GM19193 (cell line): ENCODE data around the gene ARMH3.

Source experiments
- POLR2A ChIP-seq: IDR thresholded peaks from 4 replicates; pipeline ENCODE4 v1.6.1; 2011; ENCODE audit not compliant: insufficient read depth, insufficient read length; ENCODE audit errors: extremely low read depth

ARMH3 gene

DNA sequence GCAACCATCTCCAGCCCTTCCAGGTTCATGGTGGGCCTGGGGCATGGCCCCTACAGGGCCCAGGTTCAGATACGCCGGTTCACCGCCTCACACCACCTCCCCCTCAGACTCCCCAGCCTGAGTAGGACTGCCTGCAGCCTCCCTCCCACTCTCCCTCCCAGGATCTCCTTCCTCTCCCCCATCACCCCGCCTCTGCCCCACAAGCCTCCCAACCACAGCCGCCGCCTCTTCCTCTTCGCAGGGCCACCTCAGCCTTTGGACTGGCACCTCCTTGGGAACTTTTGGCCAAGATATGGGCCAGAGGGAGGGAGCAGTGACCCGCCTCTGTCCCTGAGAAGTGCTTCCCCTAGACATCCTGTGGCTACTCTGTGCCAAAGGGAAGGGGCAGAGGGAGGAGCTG, 221.6 kb downstream of the ARMH3 start:
- TF ChIP-seq POLR2A, result no peak

DNA sequence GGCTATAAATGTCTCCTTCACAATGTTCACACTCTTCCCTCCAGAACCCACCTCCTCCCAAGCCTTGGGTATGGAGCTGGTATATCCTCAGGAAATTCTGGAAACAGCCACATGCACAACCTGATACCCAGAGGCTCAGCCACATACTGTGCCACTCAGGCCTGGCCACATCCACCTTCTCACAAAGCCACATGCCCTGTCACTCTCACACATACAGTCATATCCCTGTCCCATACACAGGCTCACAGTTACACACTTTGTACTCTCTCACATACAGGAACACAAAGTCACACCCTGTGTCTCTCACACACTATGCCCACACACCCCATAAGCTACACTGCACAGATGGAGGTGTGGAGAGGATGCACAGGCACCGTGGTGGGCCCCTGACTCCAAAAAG, 222.5 kb downstream of the ARMH3 start:
- TF ChIP-seq POLR2A, result no peak

DNA sequence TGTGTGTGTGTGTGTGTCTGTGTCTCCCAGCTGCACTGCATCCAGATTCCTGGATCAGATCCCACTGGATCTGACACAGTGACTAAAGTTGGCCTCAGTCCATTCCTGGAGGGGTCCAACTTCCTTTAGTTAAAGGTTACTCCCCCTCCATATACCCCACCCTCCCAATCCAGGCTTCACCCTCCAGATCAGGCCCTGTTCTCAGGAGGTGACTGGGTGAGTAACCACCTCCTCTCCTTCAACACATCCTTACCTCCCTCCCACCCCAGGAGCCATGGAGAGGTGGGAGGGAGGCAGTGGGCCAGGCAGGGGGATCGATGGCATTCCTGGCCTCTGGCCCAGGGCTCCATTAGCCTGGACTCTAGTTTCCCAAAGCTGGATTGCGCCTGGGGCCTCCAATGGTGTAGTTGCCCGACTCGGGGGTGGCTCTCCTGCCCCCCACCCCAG, 223.6 kb downstream of the ARMH3 start:
- TF ChIP-seq POLR2A, result no peak

DNA sequence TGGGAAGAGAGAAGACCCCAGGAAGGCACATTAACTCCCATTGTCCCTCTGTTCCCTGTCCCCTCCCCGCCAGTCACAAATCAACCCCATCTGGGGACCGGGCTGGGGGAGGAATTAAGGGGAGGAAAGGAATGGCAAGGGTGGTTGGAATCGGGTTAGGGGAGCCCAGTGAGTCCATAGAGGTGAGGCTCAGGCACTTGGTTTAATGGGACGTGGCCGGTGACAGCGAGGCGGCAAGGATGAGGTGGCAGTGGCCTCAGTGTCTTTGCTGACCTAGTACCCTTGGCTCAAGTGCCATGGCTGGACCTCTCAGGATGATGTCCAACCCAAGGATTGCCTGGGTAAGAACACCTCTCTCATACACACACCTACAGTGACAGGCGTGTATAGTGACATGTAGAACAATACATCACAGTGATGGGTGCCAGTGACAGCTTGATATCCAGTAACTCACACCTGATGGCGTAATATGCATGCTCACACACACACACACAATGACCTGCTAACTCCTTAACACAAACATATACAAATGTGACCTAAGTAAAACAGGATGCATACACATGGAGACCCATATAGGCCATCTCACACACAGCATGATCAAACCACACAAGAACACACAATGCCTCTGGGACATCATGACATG, 224.7 kb downstream of the ARMH3 start:
- TF ChIP-seq POLR2A, result no peak

DNA sequence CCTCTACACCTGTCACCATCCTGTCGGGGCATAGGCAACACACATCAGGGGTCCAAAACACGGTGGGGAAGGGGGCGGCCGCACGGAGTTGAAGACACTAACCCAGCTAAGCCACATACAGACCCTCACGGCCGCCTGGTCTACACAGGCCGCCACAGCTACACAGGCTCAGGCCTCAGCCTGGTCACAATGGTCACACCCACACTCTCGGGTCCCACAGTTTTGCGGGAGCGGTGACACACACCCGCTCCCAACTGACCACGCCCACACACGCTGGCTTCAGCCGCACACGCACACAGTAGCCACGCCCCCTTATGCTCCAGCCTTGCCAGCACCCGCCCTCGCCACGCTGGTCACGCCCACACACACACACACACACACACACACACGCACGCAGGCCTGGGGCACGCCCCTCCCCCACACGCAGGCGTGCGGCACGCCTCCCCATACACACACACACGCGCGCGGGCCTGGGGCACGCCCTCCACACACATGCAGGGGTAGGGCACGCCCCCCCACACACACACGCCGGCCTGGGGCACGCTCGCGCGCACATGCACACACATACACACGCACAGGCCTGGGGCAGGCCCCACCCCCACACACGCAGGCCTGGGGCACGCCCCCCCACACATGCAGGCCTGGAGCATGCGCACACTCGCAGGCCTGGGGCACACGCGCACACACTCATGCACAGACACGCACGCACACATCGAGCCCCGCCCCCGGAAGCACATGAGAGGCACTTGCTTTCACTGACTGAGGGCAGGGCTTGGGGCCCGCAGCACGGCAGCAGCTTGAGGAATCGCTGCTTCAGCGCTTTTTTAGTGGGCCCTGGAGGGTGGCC, 225.4 kb downstream of the ARMH3 start:
- peak; percentile 68 for TF ChIP-seq POLR2A

DNA sequence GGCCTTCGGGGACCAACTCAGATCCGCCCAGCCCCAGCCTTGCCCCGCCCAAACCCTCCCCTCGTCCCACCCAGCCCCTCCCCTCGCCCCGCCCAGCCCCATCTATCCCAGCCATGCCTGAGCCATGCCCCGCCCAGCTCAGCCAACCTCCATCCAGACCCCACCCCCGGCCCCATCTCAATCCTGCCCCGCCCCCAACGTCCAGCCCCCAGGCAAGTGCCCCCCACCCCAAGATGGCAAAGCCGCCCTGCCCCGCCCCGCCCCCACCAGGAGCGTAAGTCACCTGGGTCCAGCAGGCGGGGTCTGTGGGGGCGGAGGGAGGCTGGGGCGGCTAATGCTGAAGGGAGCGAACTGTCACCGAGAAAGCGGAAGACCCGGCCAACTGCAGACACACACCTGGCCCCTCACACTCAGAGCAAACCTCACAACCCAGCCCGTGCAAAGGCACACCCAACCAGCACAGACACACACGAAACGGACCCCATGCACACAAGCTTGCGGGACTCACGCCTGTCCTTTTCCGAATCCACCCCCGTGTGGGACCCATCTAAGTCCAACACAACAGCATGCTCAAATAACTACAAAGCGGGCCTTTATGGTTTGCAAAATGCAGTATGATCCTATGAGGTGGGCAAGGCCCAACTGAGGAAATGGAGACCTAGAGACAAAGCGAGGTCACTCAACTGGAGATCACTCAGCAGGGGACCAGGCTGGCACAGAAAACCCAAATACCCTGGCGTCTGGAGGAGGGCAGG, 226.2 kb downstream of the ARMH3 start:
- no peak for TF ChIP-seq POLR2A

DNA sequence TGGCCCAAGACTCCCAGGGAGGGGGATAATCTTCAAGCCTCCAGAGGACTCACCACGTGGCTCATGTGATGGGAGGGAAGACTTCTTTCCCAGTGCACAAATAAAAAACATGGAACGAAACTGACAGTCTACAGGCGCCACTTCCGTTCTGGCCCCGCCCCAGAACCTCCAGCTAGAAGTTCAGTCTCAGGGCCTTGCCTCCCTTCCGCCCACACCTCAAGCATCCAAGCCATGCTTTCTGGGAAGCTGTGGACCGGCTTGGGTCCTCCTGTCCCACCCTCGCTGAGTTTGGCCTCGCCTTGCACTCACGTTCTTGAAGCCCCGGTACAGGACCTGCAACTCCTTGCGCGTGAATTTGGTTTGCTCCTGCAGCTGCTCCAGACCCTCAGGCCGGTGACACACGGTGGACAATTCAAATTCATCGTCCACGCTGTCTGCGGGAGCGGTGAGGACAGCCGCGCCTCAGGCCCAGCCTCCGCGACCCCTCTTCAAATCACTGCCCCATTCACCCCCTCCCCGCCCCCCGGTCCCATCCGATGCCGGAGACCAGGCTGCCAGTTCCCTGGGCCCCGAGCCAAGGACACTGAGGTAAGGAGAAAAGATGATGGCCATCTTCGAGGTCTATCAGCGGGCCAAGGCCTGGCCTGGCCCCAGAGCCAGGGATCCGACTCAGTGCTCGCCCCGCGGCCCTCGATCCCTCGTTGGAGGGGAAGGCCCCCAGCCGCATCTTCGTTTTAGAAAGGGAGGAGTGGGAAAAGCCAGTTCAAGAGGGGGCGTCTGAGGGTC, 227.0 kb downstream of the ARMH3 start:
- no peak for TF ChIP-seq POLR2A

DNA sequence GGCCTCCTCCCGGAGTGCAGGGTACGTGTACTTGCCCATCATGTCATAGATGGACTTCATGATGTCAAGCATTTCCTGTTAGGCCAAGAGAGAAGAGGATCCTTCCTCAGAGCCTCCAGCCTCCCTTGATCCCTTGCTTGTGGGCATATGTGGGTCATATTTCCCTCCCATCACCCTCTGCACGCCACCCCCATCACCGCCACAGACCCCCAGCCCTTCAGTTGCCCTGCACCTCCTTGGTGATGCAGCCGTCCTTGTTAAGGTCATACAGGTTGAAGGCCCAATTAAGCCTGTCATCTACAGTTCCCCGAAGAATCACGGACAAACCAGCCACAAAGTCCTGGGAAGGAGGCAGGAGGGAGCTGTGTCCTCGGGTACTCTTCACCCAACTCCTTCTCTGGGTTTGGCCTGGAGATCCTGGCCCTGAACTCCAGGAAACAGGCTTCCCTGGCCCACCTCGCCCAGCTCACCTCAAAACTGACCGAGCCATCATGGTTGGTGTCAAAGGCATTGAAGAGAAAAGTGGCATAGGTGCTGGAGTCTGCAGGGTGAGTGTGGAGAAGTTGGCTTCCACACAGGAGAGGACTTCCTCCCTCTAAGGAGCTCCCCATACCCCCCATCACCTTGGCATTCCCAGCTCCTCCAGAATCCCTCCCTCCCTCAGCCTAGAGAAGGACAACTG, 227.9 kb downstream of the ARMH3 start:
- no peak for TF ChIP-seq POLR2A

DNA sequence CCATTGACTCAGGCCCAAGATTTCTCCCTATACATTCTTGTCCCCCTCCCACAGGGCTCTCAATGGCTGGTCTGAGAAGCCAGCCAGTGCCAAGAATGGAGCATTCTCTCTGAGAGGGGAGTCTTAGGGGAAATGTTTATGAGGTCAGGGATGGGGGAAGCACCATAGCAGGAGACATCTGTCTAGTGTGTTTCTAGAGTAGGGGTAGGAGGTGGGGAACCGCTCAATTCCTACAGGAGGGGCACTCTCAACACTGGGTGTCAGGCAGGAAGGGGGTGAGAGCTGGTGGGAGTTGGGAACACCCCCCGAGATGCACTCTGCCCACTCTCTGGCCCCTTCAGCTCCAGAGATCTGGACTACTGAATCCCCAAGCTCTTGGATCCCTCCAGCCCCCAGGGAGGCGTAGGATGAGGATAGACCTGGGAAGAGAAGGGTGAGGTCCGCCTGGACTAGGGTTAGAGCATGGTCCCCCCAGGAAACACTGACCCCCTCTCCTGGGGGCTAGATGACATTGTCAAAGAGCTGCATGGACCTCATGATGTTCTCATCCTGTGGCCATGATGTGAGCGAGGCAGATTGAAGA, 229.0 kb downstream of the ARMH3 start:
- TF ChIP-seq POLR2A, result no peak

DNA sequence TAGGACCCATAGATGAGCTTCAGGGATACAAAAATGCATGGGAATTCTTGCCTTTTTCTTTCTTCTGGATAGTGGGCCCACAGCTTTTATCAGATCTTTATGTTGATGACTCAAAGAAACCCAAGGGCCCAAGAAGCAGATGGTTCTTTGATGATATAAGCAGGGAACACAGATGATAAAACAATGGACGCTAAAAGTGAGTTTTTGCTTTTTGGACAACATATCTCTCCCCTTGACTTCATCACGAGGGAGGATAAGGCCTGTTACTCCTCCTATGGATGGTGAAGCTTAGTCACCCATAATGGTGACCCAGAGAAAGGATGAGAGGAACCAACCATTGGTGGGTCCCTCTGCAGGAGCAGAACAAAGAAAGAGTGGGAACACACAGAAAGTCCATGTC, 231.2 kb downstream of the ARMH3 start:
- TF ChIP-seq POLR2A, result no peak

DNA sequence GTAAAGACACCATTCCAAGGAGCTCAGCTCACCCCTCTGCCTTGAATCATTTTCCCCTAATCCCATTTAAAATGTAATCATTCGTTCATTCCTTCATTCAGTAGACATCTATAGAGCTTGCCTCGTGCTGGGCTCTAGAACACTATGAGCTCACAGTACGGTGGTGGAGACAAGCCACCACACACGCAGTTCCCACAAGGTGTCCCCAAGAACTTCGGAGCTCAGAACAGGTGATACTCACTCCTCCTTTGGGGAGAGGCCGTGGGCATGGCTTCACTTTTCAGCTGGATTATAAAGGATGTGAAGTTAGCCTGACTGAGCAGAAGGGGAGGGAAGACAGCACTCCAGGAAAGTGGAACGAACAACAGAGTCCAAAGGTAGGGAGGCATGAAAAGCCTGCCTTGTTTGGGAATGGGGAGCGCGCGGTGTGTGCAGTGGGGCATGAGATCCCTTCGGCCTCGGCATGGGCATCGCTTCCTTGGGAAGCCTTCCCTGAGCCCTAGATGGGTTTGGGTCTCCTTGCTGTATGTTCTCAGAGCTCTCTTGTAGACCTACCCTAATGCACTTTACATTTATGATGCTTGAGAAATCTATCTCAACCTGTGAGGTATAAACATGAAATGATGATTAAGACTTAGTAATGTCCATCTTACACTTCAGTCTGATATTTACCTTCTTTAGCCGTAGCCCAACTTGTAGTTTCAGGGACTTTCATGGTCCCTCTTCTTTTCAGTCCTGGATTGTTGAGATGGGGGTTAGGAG, 236.9 kb downstream of the ARMH3 start:
- TF ChIP-seq POLR2A, result no peak

DNA sequence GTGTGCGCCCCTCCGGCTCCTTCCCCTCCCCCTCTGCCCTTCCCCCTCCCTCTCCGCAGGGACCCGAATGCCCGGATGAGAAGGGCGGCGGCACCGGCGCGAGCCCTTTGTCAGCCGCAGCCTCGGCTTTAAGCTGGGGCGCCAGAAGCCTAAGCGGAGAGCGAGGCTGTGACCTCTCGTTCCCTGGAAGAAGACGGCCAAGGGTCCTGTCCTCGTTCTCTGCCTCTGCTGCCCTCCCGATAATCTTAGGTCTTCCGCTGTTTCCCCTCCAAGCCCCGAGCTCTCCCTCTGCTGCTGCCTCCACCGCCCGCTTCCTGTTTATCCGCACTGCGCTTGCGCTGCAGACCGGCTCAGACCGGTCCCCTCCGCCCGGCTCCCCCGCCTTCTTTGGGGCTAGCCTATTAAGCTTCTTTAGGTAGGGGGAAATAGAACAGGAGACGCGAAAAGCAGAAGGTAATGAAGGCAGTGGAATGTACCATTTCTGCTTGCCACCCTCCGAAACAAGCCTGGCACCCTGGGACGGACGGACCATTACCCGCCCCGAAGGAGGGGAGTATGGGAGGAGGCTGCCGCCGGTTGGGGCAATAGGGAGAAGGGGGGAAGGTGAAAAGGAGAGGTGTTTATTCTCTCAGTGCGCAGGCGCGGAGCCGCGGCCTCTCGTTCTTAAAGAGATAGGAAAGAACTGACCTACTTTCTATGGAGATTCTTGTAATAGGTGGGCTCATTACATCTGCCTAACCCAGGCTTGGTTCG, 237.7 kb downstream of the ARMH3 start, which contains the start of gene OGA:
Gene OGA, minus strand, starts transcription at position 326 of the 753 bp plus-strand sequence. CDS start 422 bp downstream, outside the sequence.
- TF ChIP-seq POLR2A, result peak; percentile 96

DNA sequence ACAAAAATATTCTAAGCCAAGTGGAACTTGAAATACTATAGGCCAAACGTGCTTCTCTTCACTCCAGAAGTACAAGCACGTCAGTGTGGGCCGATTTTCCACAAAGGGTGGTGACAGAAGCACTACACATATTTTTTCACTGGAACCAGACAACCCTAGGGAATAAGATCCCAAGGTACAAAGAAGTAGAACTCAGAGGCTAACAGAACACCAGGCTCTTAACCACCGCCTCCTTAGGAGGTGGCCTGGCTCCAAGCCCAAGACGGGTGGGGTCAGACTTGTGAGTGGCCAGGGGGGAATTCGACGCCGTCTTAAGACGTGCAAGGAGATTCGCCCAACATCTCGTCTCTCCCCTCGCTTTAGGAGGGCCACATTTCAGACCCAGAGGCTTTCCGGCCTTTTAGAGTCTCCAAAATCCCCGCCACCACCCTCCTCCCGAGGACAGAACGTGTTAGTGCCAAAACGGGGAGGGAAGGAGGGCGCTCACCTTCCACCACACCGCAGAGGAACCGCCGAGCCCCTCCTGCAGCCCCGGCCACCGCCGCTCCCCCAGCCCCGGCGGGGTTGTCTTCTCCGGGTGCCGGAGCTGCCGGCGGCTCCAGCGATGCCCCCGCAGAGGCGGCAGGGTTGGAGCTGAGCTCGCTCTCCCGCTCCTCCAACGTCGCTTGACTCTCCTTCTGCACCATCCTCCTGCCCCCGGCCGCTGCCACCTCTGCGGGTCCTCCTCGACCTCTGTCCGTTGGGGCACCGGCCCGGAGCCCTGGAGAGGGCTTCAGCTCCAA, 238.4 kb downstream of the ARMH3 start:
- no peak for TF ChIP-seq POLR2A
